H1 (cell line): ENCODE results near the gene TACSTD2. TPM values are rescaled to one million over a fixed set of nuclear protein-coding genes. Genes with fewer than 3 reads are reported as not detected.
"Not testable (repeated sequence)": the region's sequence is repeated elsewhere in the genome, so short reads cannot be mapped to it uniquely, and the experiment has no call there.

Source experiments
- CTCF ChIA-PET: fragments of 300-600 bp; sonication (Branson Sonifier 250); formaldehyde crosslinking; loops from one replicate; lab custom pipeline; 2021; ENCODE audit not compliant: partially characterized antibody; lab: Charles Lee
- POLR2A ChIA-PET: fragments of 300-600 bp; sonication (Branson Sonifier 250); formaldehyde crosslinking; loops from one replicate; lab custom pipeline; 2021; ENCODE audit warnings: inconsistent platforms; ENCODE audit not compliant: partially characterized antibody; lab: Charles Lee
- DNase-seq, 2 experiments: peaks; one replicate each; pipeline versions ENCODE4 v3.0.0 to v3.0.0-alpha.2; 2010 to 2022; ENCODE audit warnings: low spot score in 2 of 2, low read depth in 1 of 2, mixed read lengths in 1 of 2
- FAIRE-seq: peaks from 2 replicates; lab custom pipeline; 2011; peaks lifted over from hg19 to GRCh38; lab: Jason Lieb, UNC
- H2AFZ ChIP-seq: 2 replicates; pipeline ENCODE4 v1.8.1; 2012; ENCODE audit warnings: low read length, inconsistent platforms
- H2AK5ac ChIP-seq: 2 replicates; pipeline ENCODE4 v1.6.1; 2013; ENCODE audit warnings: low read depth, low read length
- H2BK120ac ChIP-seq: replicated peaks from 2 replicates; pipeline ENCODE3; 2013; ENCODE audit warnings: low read depth, low read length, inconsistent platforms
- H2BK12ac ChIP-seq: 2 replicates; pipeline ENCODE4 v1.6.1; 2013; ENCODE audit warnings: low read depth, low read length
- H2BK15ac ChIP-seq: 2 replicates; pipeline ENCODE4 v1.6.1; 2013; ENCODE audit warnings: low read length
- H2BK20ac ChIP-seq: 2 replicates; pipeline ENCODE4 v1.6.1; 2013; ENCODE audit warnings: low read length
- H2BK5ac ChIP-seq: 2 replicates; pipeline ENCODE4 v1.6.1; 2013; ENCODE audit warnings: low read depth, low read length
- H3K14ac ChIP-seq: 2 replicates; pipeline ENCODE4 v1.6.1; 2013; ENCODE audit warnings: inconsistent platforms; ENCODE audit not compliant: insufficient read length
- H3K18ac ChIP-seq: 2 replicates; pipeline ENCODE4 v1.6.1; 2013; ENCODE audit warnings: low read length; ENCODE audit errors: extremely low read depth
- H3K23ac ChIP-seq: 2 replicates; pipeline ENCODE4 v1.6.1; 2013; ENCODE audit warnings: inconsistent platforms; ENCODE audit not compliant: insufficient read length
- H3K23me2 ChIP-seq: 2 replicates; pipeline ENCODE4 v1.6.1; 2013; ENCODE audit warnings: low read depth, low read length
- H3K27ac ChIP-seq: 2 replicates; pipeline ENCODE4 v1.6.1; 2011; ENCODE audit warnings: low read depth, low read length, inconsistent platforms
- H3K27me3 ChIP-seq, 4 experiments: replicated peaks in 1 of 4; 1 replicate in 1 of 4; 2 replicates in 3 of 4; pipeline versions ENCODE4 v1.6.1 to v1.8.1; 2011 to 2013; ENCODE audit warnings: low read length in 3 of 4, mild to moderate bottlenecking in 3 of 4, inconsistent platforms in 2 of 4, mixed read lengths in 2 of 4, moderate library complexity in 1 of 4; ENCODE audit not compliant: control insufficient read depth in 3 of 4, insufficient read depth in 3 of 4; ENCODE audit errors: extremely low read depth in 1 of 4
- H3K36me3 ChIP-seq, 4 experiments: 2 replicates each; pipeline versions ENCODE4 v1.6.1 to v1.8.1; 2011 to 2013; ENCODE audit warnings: mild to moderate bottlenecking in 4 of 4, low read length in 3 of 4, moderate library complexity in 2 of 4, control low read depth in 1 of 4, inconsistent platforms in 1 of 4; ENCODE audit not compliant: insufficient read depth in 4 of 4, control insufficient read depth in 2 of 4
- H3K4ac ChIP-seq: replicated peaks from 2 replicates; pipeline ENCODE3; 2013; ENCODE audit warnings: low read length, low read depth, mixed read lengths, inconsistent platforms; ENCODE audit not compliant: insufficient read length
- H3K4me1 ChIP-seq, 4 experiments: replicated peaks in 1 of 4; 1 replicate in 1 of 4; 2 replicates in 3 of 4; pipeline versions ENCODE4 v1.6.1 to v1.8.1; 2011 to 2013; ENCODE audit warnings: low read length in 3 of 4, inconsistent platforms in 2 of 4, mixed read lengths in 1 of 4; ENCODE audit not compliant: insufficient read depth in 4 of 4, control insufficient read depth in 3 of 4
- H3K4me2 ChIP-seq, 2 experiments: 2 replicates each; pipeline versions ENCODE4 v1.6.1 to v1.8.1; 2011 to 2013; ENCODE audit warnings: low read depth in 2 of 2, low read length in 2 of 2, control low read depth in 1 of 2, inconsistent platforms in 1 of 2, mild to moderate bottlenecking in 1 of 2; ENCODE audit not compliant: insufficient read depth in 1 of 2
- H3K4me3 ChIP-seq, 4 experiments: fragments of 200-600, 300-600 bp in 1 of 4; sonication (generic), shearing (Covaris generic), sonication (Bioruptor Twin) in 1 of 4; 2 replicates each; pipeline versions ENCODE4 v1.5.1 to v1.8.1; 2011 to 2016; ENCODE audit warnings: low read length in 4 of 4, low read depth in 3 of 4, control low read depth in 2 of 4, inconsistent platforms in 2 of 4, mild to moderate bottlenecking in 2 of 4, mixed read lengths in 1 of 4, moderate library complexity in 1 of 4; ENCODE audit not compliant: insufficient read depth in 2 of 4; ENCODE audit errors: extremely low read depth in 1 of 4
- H3K56ac ChIP-seq: replicated peaks from 2 replicates; pipeline ENCODE3; 2013; ENCODE audit warnings: low read depth, mild to moderate bottlenecking, mixed read lengths, low read length, inconsistent platforms; ENCODE audit not compliant: insufficient read length
- H3K79me1 ChIP-seq: 2 replicates; pipeline ENCODE4 v1.6.1; 2013; ENCODE audit warnings: low read depth, low read length, control low read depth
- H3K79me2 ChIP-seq, 2 experiments: 2 replicates each; pipeline versions ENCODE4 v1.6.1 to v1.8.1; 2012 to 2013; ENCODE audit warnings: low read length in 2 of 2, mild to moderate bottlenecking in 2 of 2, inconsistent platforms in 1 of 2; ENCODE audit not compliant: insufficient read depth in 2 of 2, control insufficient read depth in 1 of 2
- H3K9ac ChIP-seq, 4 experiments: replicated peaks in 1 of 4; 1 replicate in 1 of 4; 2 replicates in 3 of 4; pipeline versions ENCODE4 v1.6.1 to v1.8.1; 2011 to 2013; ENCODE audit warnings: low read depth in 3 of 4, low read length in 3 of 4, control low read depth in 2 of 4, mild to moderate bottlenecking in 2 of 4, moderate library complexity in 2 of 4, inconsistent platforms in 1 of 4; ENCODE audit errors: extremely low read depth in 1 of 4
- H3K9me3 ChIP-seq, 2 experiments: 2 replicates each; pipeline versions ENCODE4 v1.6.1 to v1.8.1; 2012 to 2013; ENCODE audit warnings: mild to moderate bottlenecking in 2 of 2, moderate library complexity in 2 of 2, control low read depth in 1 of 2, inconsistent platforms in 1 of 2, low read depth in 1 of 2, low read length in 1 of 2, mixed read lengths in 1 of 2; ENCODE audit not compliant: insufficient read depth in 2 of 2
- H4K20me1 ChIP-seq, 2 experiments: replicated peaks in 1 of 2; 2 replicates each; pipeline versions ENCODE3 to v1.8.1; 2011 to 2013; ENCODE audit warnings: inconsistent platforms in 2 of 2, low read length in 2 of 2, mild to moderate bottlenecking in 1 of 2; ENCODE audit not compliant: insufficient read depth in 2 of 2, control insufficient read depth in 1 of 2
- H4K5ac ChIP-seq: 2 replicates; pipeline ENCODE4 v1.6.1; 2013; ENCODE audit warnings: low read length, low read depth, mixed read lengths, inconsistent platforms; ENCODE audit not compliant: insufficient read length
- H4K8ac ChIP-seq: 2 replicates; pipeline ENCODE4 v1.8.0; 2013; ENCODE audit warnings: mild to moderate bottlenecking, moderate library complexity, low read length, inconsistent platforms; ENCODE audit not compliant: insufficient read depth; ENCODE audit errors: extremely low read depth
- H4K91ac ChIP-seq: replicated peaks from 2 replicates; pipeline ENCODE3; 2013; ENCODE audit warnings: low read length, mixed read lengths, inconsistent platforms; ENCODE audit not compliant: insufficient read length
- WGBS, 2 experiments: shearing (Covaris generic) in 1 of 2; methylation state at CpG; one replicate each; pipeline versions ENCODE4 v1.1.6 to v1.1.7; 2013 to 2015; ENCODE audit warnings: low lambda C conversion rate in 2 of 2, mixed read lengths in 2 of 2, inconsistent platforms in 1 of 2, low coverage in 1 of 2, missing lambda C conversion rate in 1 of 2; ENCODE audit not compliant: insufficient replicate concordance in 2 of 2, insufficient coverage in 1 of 2, insufficient read length in 1 of 2; ENCODE audit errors: extremely low coverage in 1 of 2, missing lambda C conversion rate in 1 of 2; 5-methylcytosine and 5-hydroxymethylcytosine counted together
- polyA plus RNA-seq, 7 experiments: library from polyadenylated mRNA; depleted of rRNA in 3 of 7; stranded (reverse) in 5 of 7; unstranded in 2 of 7; fragments of >200 nt in 5 of 7; fragments of 200-250 nt in 2 of 7; gene quantifications; 1 replicate in 5 of 7; 2 replicates in 1 of 7; 4 replicates in 1 of 7; pipeline versions ENCODE4 v1.2.1 to v1.2.3, GENCODE V29; 2011 to 2013; ENCODE audit warnings: missing spikeins in 2 of 7, mixed read lengths in 2 of 7
- total RNA-seq: library from RNA; stranded (reverse); fragmentation: NEBNext Ultra II Directional; extraction: Animal tissue kit (Norgen Biotek cat#: 25700); gene quantifications from 2 replicates; pipeline ENCODE4 v1.2.1, GENCODE V29; 2021

Gene TACSTD2
- total and polyA plus RNA-seq, 2 of the 8 experiments (the other 6 are each of a cell fraction or from before 2014, with no cell fraction given): 0.76 to 0.85 TPM

GRCh38 chr1:58582143-58582542 lies 5.1 kb upstream of the TACSTD2 start:
- no CpG with 5 or more reads among the region's 1 CpG for whole genome bisulfite sequencing, 2 experiments

More at GRCh38 chr1:58582143-58582542, 5.1 kb upstream of the TACSTD2 start:
- H2BK5ac ChIP-seq, FAIRE-seq, DNase-seq, H3K4ac ChIP-seq, H2BK15ac ChIP-seq, H3K79me2 ChIP-seq, H4K5ac ChIP-seq, H3K79me1 ChIP-seq, H3K27ac ChIP-seq, POLR2A ChIA-PET, H2BK20ac ChIP-seq, H4K91ac ChIP-seq, H3K18ac ChIP-seq, H3K9ac ChIP-seq, H2BK120ac ChIP-seq, H2AFZ ChIP-seq, H3K4me1 ChIP-seq, H3K4me3 ChIP-seq, H2AK5ac ChIP-seq, H3K4me2 ChIP-seq, H3K23me2 ChIP-seq, H4K8ac ChIP-seq, H3K56ac ChIP-seq, H3K9me3 ChIP-seq, H3K14ac ChIP-seq, H2BK12ac ChIP-seq, H3K36me3 ChIP-seq, H4K20me1 ChIP-seq, H3K23ac ChIP-seq: not testable (repeated sequence)
- CTCF ChIA-PET: interaction anchor here (0.5 kb wide), 1 partner anchor 1519 kb away, joined by 5 read pairs; no protein-coding TSS in a partner anchor
- peaks cover 0 to 13% (median 11%) of the 10 kb centered on the region in 4 experiments; a peak in 6 of 7 replicates for H3K27me3 ChIP-seq
